SHP77 treated with DMSO at 0.1 percent for 48 hours (cell line): ENCODE data around the gene RSRC1.
"Not testable (repeated sequence)": the region's sequence is repeated elsewhere in the genome, so short reads cannot be mapped to it uniquely, and the experiment has no call there.

ENCODE experiments used
- DNase-seq: peaks from one replicate; lab custom pipeline; 2025; lab: John Stamatoyannopoulos, UW

Gene RSRC1

DNA sequence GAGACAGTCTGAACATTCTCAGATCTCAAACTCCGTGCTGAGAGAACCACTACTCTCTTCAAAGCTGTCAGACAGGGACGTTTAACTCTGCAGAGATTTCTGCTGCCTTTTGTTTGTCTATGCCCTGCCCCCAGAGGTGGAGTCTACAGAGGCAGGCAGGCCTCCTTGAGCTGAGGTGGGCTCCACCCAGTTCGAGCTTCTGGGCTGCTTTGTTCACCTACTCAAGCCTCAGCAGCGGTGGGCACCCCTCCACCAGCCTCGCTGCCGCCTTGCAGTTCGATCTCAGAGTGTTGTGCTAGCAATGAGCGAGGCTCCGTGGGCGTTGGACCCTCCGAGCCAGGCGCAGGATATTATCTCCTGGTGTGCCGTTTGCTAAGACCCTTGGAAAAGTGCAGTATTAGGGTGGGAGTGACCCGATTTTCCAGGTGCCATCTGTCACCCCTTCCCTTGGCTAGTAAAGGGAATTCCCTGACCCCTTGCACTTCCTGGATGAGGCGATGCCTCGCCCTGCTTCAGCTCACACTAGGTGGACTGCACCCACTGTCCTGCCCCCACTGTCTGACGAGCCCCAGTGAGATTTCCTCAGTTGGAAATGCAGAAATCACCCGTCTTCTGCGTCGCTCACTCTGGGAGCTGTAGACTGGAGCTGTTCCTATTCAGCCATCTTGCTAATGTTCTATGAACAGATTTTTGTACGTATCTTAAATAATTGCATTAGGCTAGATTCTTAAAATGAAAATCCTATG is 220.0 kb downstream of the RSRC1 start:
- not testable (repeated sequence) for DNase-seq

DNA sequence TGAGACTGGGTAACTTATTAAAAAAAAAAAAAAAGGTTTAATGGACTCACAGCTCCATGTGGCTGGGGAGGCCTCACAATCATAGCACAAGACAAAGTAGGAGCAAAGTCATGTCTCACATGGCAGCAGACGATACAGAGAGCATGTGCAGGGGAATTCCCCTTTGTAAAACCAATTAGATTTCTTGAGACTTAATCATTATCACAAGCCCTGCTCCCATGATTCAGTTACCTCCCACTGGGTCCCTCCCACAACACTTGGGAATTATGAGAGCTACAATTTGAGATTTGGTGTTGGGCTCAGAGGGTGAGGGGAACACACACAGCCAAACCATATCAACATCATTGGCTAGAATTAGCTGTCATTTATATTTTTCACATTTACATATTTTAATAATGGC is 221.0 kb downstream of the RSRC1 start:
- DNase-seq: no peak

DNA sequence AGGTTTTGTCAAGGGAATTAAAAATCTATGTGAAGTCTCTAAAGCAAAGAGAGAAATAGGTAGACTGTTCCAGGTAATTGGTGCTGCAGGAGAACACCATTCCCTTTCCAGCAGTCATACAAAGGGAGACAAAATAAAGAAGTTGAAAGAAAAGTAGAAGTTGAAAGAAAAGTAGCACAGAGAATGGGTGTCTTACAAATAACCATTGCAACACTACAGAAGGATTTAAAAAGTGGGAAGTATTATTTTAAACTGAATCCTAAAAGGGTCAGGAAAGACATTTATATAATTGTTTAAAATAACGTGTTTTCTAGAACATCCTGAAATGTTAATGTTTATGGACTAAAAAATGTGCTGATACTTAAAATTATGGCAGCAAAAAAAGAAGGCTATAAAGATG is 223.8 kb downstream of the RSRC1 start:
- DNase-seq: no peak

DNA sequence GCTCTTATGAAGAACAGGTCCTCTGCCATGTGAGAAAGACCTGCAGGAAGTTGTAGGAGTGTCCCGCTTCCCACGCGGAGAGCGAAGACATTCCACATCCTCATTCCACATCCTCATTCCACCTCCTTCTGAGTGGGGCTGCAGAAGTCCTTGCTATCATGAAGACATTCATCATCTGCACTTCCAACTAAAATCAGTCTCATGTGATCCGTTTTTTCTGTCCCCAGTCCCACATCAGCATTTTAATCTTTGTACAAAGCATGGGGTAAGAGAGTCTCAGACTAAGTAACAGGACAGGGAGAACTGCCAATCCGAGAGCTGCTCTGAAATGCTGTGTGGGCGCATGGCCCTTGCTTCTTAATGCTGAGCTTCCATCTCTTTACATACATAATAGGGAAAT is 227.2 kb downstream of the RSRC1 start:
- DNase-seq: no peak

DNA sequence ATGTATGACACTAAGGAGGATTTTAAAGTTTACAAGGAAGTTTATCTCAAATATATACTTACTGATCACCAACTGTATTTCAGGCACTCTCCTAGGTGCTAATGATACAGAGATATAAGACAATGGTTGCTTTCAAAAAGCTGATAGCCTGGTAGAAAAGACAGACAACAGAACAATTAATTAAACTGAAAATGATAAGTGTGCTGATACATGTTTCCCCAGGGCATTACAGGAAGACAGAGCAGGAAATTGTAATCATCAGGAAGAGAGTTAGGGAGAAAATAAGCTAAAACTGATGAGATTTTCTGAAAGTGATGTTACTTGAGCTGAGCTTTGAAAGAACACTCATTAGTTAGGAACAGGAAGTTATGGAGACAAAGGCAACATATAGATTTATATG is 229.7 kb downstream of the RSRC1 start:
- no peak for DNase-seq

DNA sequence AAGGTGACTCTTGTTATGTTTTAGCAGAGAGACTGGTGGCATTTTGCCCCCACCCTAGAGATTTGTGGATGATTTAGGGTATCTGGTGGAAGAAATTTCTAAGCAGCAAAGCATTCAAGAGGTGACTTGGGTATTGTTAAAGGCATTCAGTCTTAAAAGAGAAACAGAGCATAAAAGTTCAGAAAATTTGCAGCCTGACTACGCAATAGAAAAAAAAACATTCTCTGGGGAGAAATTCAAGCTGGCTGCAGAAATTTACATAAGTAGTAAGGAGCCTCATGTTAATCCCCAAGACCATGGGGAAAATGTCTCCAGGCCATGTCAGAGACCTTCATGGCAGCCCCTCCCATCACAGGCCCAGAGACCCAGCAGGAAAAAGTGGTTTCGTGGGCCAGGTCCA is 231.1 kb downstream of the RSRC1 start:
- not testable (repeated sequence) for DNase-seq

GRCh38 chr3:158347966-158348365 is 238.1 kb downstream of the RSRC1 start:
- DNase-seq: no peak

DNA sequence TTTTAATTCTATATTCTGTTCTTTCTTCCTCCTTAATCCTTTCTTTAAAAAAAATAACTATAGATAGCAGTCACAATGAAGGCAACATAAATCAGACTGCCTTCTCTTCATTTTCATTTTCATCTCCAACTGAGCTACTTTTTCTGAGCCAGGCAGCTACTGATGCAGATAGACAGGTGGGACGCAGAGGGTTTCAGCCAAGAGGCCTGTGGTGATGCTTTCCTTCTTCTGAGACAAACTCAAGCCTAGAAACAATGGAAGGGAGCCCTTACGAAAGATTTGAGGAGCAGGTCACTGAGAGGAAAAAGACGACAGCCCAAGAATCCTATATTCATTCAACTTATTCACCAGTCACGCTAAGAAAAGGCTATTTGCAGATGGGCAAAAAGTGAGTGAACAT is 241.1 kb downstream of the RSRC1 start:
- no peak for DNase-seq

DNA sequence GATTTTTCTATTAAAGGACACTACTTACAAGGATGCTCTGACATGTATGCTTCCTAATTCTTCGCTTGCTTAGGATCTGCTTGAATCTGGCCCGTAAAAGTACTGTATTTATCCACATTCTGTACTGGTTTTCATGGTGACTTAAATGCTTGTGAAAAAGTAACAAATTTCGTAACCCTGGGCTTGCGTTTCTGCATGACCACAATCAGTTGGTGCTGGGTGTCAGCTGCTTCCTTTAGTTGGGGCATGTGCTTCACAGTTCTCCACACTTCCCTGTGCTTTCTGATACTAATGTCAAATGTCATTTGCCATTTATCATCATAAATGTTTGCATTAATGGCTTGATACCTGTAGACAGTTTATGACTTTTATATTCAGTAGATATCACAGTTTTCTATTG is 242.7 kb downstream of the RSRC1 start:
- no peak for DNase-seq

DNA sequence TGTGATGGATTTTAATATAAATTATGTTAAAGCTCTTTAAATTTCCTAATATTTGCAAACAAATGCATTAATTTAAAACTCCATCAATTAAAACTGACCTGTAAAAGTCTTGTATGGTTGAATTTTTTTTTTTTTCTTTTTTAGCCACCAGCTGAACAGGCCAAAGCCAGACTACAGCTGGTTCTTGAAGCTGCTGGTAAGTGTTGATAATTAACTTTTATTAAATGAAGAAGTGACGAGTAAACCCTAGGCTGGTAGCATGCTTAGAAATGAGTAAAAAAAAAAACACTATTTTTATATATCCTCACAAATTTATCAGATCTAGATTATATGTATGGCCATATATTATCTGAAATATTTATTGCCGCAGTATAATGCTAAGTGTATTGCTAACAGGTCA is 244.8 kb downstream of the RSRC1 start:
- no peak for DNase-seq

DNA sequence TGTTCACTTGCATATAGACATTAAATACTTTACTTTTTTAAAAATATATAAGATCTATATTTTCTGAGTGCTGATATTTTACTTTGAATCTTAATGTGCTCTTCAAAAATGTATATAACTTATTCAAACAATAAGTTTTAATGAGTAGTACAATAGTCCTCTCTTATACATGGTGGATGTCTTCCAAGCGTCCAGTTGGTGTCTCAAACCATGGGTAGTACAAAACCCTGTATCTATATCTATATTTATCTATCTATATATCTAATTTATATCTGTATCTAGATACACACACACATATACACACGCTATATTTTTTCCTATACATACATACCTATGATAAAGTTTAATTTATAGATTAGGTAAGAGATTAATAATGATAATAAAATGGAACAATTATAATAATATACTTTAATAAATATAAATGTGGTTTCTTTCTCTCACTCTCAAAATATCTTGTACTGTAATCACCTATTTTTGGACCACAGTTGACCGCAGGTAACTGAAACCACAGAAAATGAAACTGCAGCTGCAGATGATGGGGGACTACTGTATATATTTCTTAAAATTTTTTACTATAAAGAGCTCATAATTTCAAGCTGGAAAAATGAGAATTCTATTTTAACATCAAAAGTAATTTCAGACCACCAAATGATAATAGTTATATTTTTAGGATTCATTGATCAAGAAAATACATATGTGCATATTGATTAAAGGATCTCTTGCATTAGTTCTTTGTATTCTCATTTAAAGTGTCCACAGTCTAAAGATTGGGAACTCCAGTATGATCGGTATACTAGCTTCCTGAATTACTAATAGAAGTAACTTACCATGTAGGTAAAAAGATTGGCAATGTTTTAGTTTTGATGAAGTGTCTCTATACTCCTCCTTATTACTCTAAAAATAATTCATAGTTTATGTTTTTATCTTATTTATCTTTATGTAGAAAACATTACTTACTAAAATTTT is 246.0 kb downstream of the RSRC1 start:
- DNase-seq: no peak

- no peak for DNase-seq
These were observed 249.4 kb downstream of the RSRC1 start for GRCh38 chr3:158359339-158359738.

- no peak for DNase-seq
These were observed 251.0 kb downstream of the RSRC1 start for GRCh38 chr3:158360756-158361448.

- DNase-seq: peak; percentile 59
These were observed 258.4 kb downstream of the RSRC1 start for GRCh38 chr3:158368271-158368670.

GRCh38 chr3:158369279-158369678 is 259.4 kb downstream of the RSRC1 start:
- no peak for DNase-seq

- no peak for DNase-seq
These were observed 269.6 kb downstream of the RSRC1 start for GRCh38 chr3:158379517-158379916.

DNA sequence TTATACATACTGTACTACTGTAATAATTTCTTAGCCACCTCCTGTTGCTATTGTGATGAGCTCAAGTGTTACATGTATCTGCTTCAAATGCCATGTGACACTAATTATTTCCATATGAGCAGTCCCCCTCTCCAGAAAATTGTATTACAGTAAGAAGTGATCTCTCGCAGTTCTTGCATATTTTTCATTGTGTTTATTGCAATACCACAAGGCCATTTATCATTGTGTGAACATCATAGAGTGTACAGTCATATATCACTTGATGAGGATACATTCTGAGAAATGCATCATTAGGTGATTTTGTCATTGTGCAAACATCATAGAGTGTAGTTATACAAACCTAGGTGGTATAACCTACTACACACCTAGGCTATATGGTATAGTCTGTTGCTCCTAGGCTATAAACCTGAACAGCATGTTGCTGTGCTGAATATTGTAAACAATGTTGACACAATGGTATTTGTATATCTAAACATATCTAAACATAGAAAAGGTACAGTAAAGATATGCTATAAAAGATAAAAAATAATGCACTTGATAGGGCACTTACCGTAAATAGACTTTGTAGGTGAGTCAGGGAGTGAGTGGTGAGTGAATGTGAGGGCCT is 271.5 kb downstream of the RSRC1 start:
- no peak for DNase-seq

GRCh38 chr3:158382479-158382878 is 272.6 kb downstream of the RSRC1 start:
- DNase-seq: no peak

- no peak for DNase-seq
These were observed 274.1 kb downstream of the RSRC1 start for GRCh38 chr3:158384019-158384418.

- DNase-seq: no peak
These were observed 285.5 kb downstream of the RSRC1 start for GRCh38 chr3:158395421-158395820.

DNA sequence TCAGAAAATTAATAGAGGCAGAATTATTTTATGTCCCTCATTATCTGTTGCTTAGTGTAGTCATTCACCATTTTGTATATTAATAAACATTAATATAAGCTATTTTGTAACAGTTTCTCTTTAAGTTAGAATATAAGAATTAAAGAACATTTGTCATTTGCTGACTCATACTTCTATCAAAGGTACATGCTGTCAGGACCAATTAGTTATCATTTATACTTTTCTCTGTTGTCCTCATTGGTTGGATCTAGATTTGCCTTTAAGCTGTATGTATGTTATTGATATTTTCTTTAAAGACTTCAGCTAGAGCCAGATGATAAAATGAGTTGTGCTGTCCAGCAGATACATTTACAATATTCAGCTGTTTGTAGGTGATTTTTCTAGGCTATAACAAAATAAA is 292.7 kb downstream of the RSRC1 start:
- DNase-seq: no peak

- DNase-seq: no peak
These were observed 293.1 kb downstream of the RSRC1 start for GRCh38 chr3:158403013-158403412.
